ENCODE results near the gene DSCAML1. TPM values are rescaled to one million over a fixed set of nuclear protein-coding genes. Genes with fewer than 3 reads are reported as not detected.

Gene DSCAML1
- total RNA-seq, 1 experiment from 2014 or later: not detected

DNA sequence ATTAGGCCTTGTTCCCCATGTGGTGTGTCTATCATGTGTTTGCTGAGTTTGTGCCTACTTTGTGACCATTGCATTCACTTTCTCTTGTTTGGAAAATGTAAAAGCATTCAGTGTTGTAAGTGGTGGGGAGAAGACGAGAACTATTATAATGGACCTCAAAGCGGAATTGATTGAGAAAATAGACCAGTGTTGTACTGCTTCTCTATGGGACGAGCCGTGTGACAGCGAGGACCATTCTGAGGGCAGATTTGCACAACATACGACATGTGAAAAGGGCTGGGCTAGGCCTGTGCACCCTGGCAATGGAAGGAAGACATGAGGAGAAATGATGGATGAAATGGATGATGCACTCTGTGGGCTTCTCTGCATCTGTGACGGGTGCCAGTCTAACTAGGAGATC is 233.5 kb downstream of the DSCAML1 start (continued):
- no peak for TF ChIP-seq TCF7L2 (IDR thresholded peaks at IDR 0.05; ENCODE audit: borderline replicate concordance, extremely low read depth, insufficient read depth, insufficient read length)

DNA sequence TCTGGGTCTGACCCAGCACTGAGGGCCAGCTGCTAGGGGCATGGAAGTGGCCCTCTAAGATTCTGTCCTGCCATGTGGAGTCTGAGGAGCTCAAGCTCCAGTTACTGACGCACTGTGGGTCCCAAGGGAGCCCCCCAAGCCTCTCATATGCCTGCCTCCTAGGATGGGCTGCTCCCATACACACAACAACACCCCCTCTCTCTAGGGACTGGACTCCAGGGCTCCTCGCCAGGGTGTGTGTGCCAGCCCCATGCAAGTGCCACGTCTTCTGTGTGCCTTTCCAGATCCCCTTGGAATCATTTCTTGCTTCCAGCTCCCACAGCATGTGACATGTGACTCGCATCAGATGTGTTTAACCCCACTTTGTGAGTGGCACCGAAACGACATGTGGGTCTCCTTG is 234.9 kb downstream of the DSCAML1 start:
- ATAC-seq (no peak), DNase-seq (ENCODE audit: low read depth, low spot score) (no peak)
- ChIA-PET POLR2A (no interaction called here), RAD21 (ENCODE audit: low non-redundant PET in 1 of 2, low total read pairs in 2 of 2, uncharacterized antibody in 2 of 2, unreplicated experiment in 2 of 2) (no interaction called here), CTCF (no interaction called here)
- H4K20me1 ChIP-seq (ENCODE audit: insufficient read depth): no peaks in the 10 kb centered on the region
- no peak overlapping the region for H2AFZ ChIP-seq (ENCODE audit: low read depth, low read length, poor library complexity, severe bottlenecking)
- H3K27ac ChIP-seq (ENCODE audit: low read depth, low read length): no peak overlapping the region
- H3K9ac ChIP-seq (ENCODE audit: low read length): no peak overlapping the region
- H3K4me3 ChIP-seq (replicated peaks in 1 of 2; ENCODE audit: low read depth in 1 of 2, low read length in 2 of 2): no peak overlapping the region
- H3K9me2 ChIP-seq (ENCODE audit: insufficient read depth): no peaks in the 10 kb centered on the region
- H3K27me3 ChIP-seq (ENCODE audit: insufficient read depth, low read length): peaks cover 65% of the 10 kb centered on the region
- H3K4me1 ChIP-seq (ENCODE audit: control insufficient read depth in 1 of 2, insufficient read depth in 2 of 2, low read length in 2 of 2): no peaks in the 10 kb centered on the region
- no peaks in the 10 kb centered on the region for H3K36me3 ChIP-seq (ENCODE audit: control insufficient read depth in 1 of 2, insufficient read depth in 2 of 2, low read length in 2 of 2)
- intact Hi-C loops (cut with micrococcal nuclease): no loop called here
- no peak for TF ChIP-seq FOSL1 (IDR thresholded peaks at IDR 0.05; ENCODE audit: low read depth)
- TF ChIP-seq, protein P1, sequence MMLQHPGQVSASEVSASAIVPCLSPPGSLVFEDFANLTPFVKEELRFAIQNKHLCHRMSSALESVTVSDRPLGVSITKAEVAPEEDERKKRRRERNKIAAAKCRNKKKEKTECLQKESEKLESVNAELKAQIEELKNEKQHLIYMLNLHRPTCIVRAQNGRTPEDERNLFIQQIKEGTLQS (IDR thresholded peaks at IDR 0.05): no peak
- TF ChIP-seq TCF7L2 (IDR thresholded peaks at IDR 0.05; ENCODE audit: borderline replicate concordance, extremely low read depth, insufficient read depth, insufficient read length): no peak
- TF ChIP-seq CEBPB (IDR thresholded peaks at IDR 0.05; ENCODE audit: low read depth): no peak
- no peak for TF ChIP-seq SIN3A (IDR thresholded peaks at IDR 0.05; ENCODE audit: low read depth)
- TF ChIP-seq EZH2phosphoT487 (IDR thresholded peaks at IDR 0.05; ENCODE audit: borderline replicate concordance): no peak
- no peak for TF ChIP-seq JUND (IDR thresholded peaks at IDR 0.05)
- no peak for TF ChIP-seq ELF1 (IDR thresholded peaks at IDR 0.05; ENCODE audit: borderline replicate concordance, low read depth)
- TF ChIP-seq EZH2 (IDR thresholded peaks at IDR 0.05): no peak
- no peak for TF ChIP-seq SP1 (IDR thresholded peaks at IDR 0.05; ENCODE audit: low read depth)
- TF ChIP-seq, protein P2, sequence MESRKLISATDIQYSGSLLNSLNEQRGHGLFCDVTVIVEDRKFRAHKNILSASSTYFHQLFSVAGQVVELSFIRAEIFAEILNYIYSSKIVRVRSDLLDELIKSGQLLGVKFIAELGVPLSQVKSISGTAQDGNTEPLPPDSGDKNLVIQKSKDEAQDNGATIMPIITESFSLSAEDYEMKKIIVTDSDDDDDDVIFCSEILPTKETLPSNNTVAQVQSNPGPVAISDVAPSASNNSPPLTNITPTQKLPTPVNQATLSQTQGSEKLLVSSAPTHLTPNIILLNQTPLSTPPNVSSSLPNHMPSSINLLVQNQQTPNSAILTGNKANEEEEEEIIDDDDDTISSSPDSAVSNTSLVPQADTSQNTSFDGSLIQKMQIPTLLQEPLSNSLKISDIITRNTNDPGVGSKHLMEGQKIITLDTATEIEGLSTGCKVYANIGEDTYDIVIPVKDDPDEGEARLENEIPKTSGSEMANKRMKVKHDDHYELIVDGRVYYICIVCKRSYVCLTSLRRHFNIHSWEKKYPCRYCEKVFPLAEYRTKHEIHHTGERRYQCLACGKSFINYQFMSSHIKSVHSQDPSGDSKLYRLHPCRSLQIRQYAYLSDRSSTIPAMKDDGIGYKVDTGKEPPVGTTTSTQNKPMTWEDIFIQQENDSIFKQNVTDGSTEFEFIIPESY (IDR thresholded peaks at IDR 0.05; ENCODE audit: extremely low read depth, insufficient replicate concordance, low read length): no peak
- no peak for TF ChIP-seq CBX3 (IDR thresholded peaks at IDR 0.05; ENCODE audit: low read depth)
- TF ChIP-seq ZFX (IDR thresholded peaks at IDR 0.05): no peak
- no peak for TF ChIP-seq POLR2A (IDR thresholded peaks at IDR 0.05; ENCODE audit: borderline replicate concordance, extremely low read depth, insufficient read depth, insufficient read length)
- TF ChIP-seq, protein P3, sequence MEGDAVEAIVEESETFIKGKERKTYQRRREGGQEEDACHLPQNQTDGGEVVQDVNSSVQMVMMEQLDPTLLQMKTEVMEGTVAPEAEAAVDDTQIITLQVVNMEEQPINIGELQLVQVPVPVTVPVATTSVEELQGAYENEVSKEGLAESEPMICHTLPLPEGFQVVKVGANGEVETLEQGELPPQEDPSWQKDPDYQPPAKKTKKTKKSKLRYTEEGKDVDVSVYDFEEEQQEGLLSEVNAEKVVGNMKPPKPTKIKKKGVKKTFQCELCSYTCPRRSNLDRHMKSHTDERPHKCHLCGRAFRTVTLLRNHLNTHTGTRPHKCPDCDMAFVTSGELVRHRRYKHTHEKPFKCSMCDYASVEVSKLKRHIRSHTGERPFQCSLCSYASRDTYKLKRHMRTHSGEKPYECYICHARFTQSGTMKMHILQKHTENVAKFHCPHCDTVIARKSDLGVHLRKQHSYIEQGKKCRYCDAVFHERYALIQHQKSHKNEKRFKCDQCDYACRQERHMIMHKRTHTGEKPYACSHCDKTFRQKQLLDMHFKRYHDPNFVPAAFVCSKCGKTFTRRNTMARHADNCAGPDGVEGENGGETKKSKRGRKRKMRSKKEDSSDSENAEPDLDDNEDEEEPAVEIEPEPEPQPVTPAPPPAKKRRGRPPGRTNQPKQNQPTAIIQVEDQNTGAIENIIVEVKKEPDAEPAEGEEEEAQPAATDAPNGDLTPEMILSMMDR (IDR thresholded peaks at IDR 0.05 in 2 of 3, conservative IDR thresholded peaks at IDR 0.05 in 1 of 3; ENCODE audit: borderline replicate concordance in 1 of 3, insufficient read depth in 1 of 3, low read depth in 2 of 3, low read length in 2 of 3): no peak
- TF ChIP-seq SRF (IDR thresholded peaks at IDR 0.05; ENCODE audit: low read depth): no peak
- no peak overlapping the region for H3K4me2 ChIP-seq (ENCODE audit: low read length)
- no peaks in the 10 kb centered on the region for H3K79me2 ChIP-seq (ENCODE audit: insufficient read depth, low read length)
- no peaks in the 10 kb centered on the region for H3K9me3 ChIP-seq (ENCODE audit: control insufficient read depth in 1 of 2, insufficient read depth in 1 of 2, low read depth in 1 of 2, low read length in 2 of 2)
- BruUV-seq (replicated peaks): no TSS peak

All from HCT116 (cell line).